ENCODE measurements around the gene DOK7. TPM values are rescaled to one million over a fixed set of nuclear protein-coding genes. Genes with fewer than 3 reads are reported as not detected.

The DOK7 gene
- total RNA-seq, 1 donor from 2014 or later = not detected

- Mint-ChIP-seq H3K27me3 (ENCODE audit: low read depth) (peaks cover 21% of the 10 kb centered on the region), H3K36me3 (ENCODE audit: low read depth) (no peaks in the 10 kb centered on the region), H3K4me3 (peak overlapping the region; percentile 31), H3K27ac (ENCODE audit: unreplicated experiment) (no peak overlapping the region), H3K9me3 (no peaks in the 10 kb centered on the region), H3K4me1 (peaks cover 5% of the 10 kb centered on the region)
- DNase-seq (ENCODE audit: low read depth, low spot score) = no peak
- TF ChIP-seq CTCF (conservative IDR thresholded peaks at IDR 0.05) = no peak
These were observed 30.8 kb downstream of the DOK7 start for GRCh38 chr4:3493720-3494461.

GRCh38 chr4:3494462-3494871 lies 31.4 kb downstream of the DOK7 start:
- no peak overlapping the region for H3K27ac Mint-ChIP-seq (ENCODE audit: unreplicated experiment)

GRCh38 chr4:3495204-3495975 lies 32.3 kb downstream of the DOK7 start:
- Mint-ChIP-seq H3K27ac (ENCODE audit: unreplicated experiment) (no peak overlapping the region), H3K27me3 (ENCODE audit: low read depth) (peaks cover 16% of the 10 kb centered on the region), H3K4me3 (no peak overlapping the region), H3K36me3 (ENCODE audit: low read depth) (no peaks in the 10 kb centered on the region), H3K9me3 (no peaks in the 10 kb centered on the region), H3K4me1 (peaks cover 5% of the 10 kb centered on the region)
- TF ChIP-seq CTCF (conservative IDR thresholded peaks at IDR 0.05) = no peak
- DNase-seq (ENCODE audit: low read depth, low spot score) = no peak

More at GRCh38 chr4:3494462-3494871, 31.4 kb downstream of the DOK7 start:
- peaks cover 5% of the 10 kb centered on the region for H3K4me1 Mint-ChIP-seq
- peaks cover 16% of the 10 kb centered on the region for H3K27me3 Mint-ChIP-seq (ENCODE audit: low read depth)
- H3K9me3 Mint-ChIP-seq = no peaks in the 10 kb centered on the region
- no peak for DNase-seq (ENCODE audit: low read depth, low spot score)
- peak overlapping the region; percentile 31 for H3K4me3 Mint-ChIP-seq
- TF ChIP-seq CTCF (conservative IDR thresholded peaks at IDR 0.05) = no peak
- no peaks in the 10 kb centered on the region for H3K36me3 Mint-ChIP-seq (ENCODE audit: low read depth)

GRCh38 chr4:3496021-3496420 lies 32.9 kb downstream of the DOK7 start:
- Mint-ChIP-seq H3K36me3 (ENCODE audit: low read depth) (no peaks in the 10 kb centered on the region), H3K27ac (ENCODE audit: unreplicated experiment) (peak overlapping the region; percentile 43), H3K4me1 (peaks cover 5% of the 10 kb centered on the region), H3K4me3 (no peak overlapping the region), H3K27me3 (ENCODE audit: low read depth) (peaks cover 16% of the 10 kb centered on the region), H3K9me3 (no peaks in the 10 kb centered on the region)
- no peak for TF ChIP-seq CTCF (conservative IDR thresholded peaks at IDR 0.05)
- no peak for DNase-seq (ENCODE audit: low read depth, low spot score)

GRCh38 chr4:3497095-3497494 lies 34.0 kb downstream of the DOK7 start:
- H3K4me3 Mint-ChIP-seq = no peak overlapping the region
- peaks cover 6% of the 10 kb centered on the region for H3K27me3 Mint-ChIP-seq (ENCODE audit: low read depth)
- H3K9me3 Mint-ChIP-seq = no peaks in the 10 kb centered on the region
- H3K4me1 Mint-ChIP-seq = peaks cover 5% of the 10 kb centered on the region
- H3K36me3 Mint-ChIP-seq (ENCODE audit: low read depth) = no peaks in the 10 kb centered on the region
- no peak for TF ChIP-seq CTCF (conservative IDR thresholded peaks at IDR 0.05)
- DNase-seq (ENCODE audit: low read depth, low spot score) = no peak
- peak overlapping the region; percentile 83 for H3K27ac Mint-ChIP-seq (ENCODE audit: unreplicated experiment)

Measured in neural crest cell (in vitro differentiated cells).